Measurements from ENCODE around the gene DLG3. TPM values are rescaled to one million over a fixed set of nuclear protein-coding genes. Genes with fewer than 3 reads are reported as not detected.
"Not testable (repeated sequence)": the region's sequence is repeated elsewhere in the genome, so short reads cannot be mapped to it uniquely, and the experiment has no call there.

Gene DLG3
- total RNA-seq (1 to 10 TPM; 6.6 to 9.0 TPM), total RNA-seq (1.9 to 35.7 (median 16.8) reads per million in 172 experiments)
- 8.9 TPM for polyA plus RNA-seq (2013, experiment 1 of 2)
- 10.0 TPM for polyA plus RNA-seq (2013, experiment 2 of 2)

- Histone ChIP-seq H3K9me3 (ENCODE audit: control insufficient read depth in 1 of 2, insufficient read depth in 1 of 2, low read length in 2 of 2) (no peaks in the 10 kb centered on the region), H3K36me3 (ENCODE audit: insufficient read depth, low read length) (no peaks in the 10 kb centered on the region), H3K27ac (ENCODE audit: low read depth in 1 of 2, low read length in 2 of 2) (no peak within 1 kb of the TSS), H3K4me1 (ENCODE audit: insufficient read depth, low read length) (peaks cover 11% of the 10 kb centered on the region), H3K27me3 (ENCODE audit: control insufficient read depth in 1 of 2, insufficient read depth in 2 of 2, low read length in 2 of 2) (peaks cover 11 to 12% of the 10 kb centered on the region in 2 experiments), H3K4me3 (ENCODE audit: low read length) (peak within 1 kb of the TSS; percentile 34)
- intact Hi-C loops (cut with DNase I, micrococcal nuclease), result no loop called here
- CTCF ChIA-PET, result no interaction called here
- Mint-ChIP-seq H3K9me3 (no peaks in the 10 kb centered on the region), H3K4me1 (ENCODE audit: low read depth) (no peaks in the 10 kb centered on the region), H3K27me3 (peaks cover 57% of the 10 kb centered on the region), H3K4me3 (peak within 1 kb of the TSS; percentile 68), H3K36me3 (ENCODE audit: low read depth) (no peaks in the 10 kb centered on the region), H3K27ac (no peak within 1 kb of the TSS)
- POLR2A ChIA-PET, result interaction anchor here (1.1 kb wide), 1 partner anchor 11 kb away, joined by 4 read pairs; no protein-coding TSS in a partner anchor
- no peak for TF ChIP-seq CTCF (IDR thresholded peaks at IDR 0.05)
- peak in 4 of 14 experiments; percentile 30 to 40 (median 36) for DNase-seq
- peak; percentile 32 for ATAC-seq (ENCODE audit: poor library complexity)
These were observed at the start of gene DLG3 for GRCh38 chrX:70444326-70444945. Gene DLG3 (plus strand): TSS chrX:70444835. CDS start chrX:70445202, 367 bp downstream.

- H3K27me3 Mint-ChIP-seq, result no peaks in the 10 kb centered on the region
- H3K4me3 Mint-ChIP-seq, result peak overlapping the region; percentile 50
- H3K4me1 ChIP-seq (ENCODE audit: insufficient read depth, low read length), result peaks cover 5% of the 10 kb centered on the region
- peaks cover 16% of the 10 kb centered on the region for H3K4me1 Mint-ChIP-seq (ENCODE audit: low read depth)
- H3K36me3 Mint-ChIP-seq (ENCODE audit: low read depth), result peaks cover 4% of the 10 kb centered on the region
- TF ChIP-seq CTCF (IDR thresholded peaks at IDR 0.05), result no peak
- intact Hi-C loops (cut with DNase I, micrococcal nuclease), result loop anchor here in 1 of 2 experiments (10.0 kb wide), 1 partner anchor 64 kb away; no protein-coding TSS in a partner anchor
- no peaks in the 10 kb centered on the region for H3K9me3 Mint-ChIP-seq
- POLR2A ChIA-PET, result interaction anchor here (0.6 to 1.8 kb wide), 5 partner anchors 25 to 265 kb away, joined by 3 to 10 read pairs (median 5); partner anchors contain the start of genes GDPD2 and IGBP1
- ATAC-seq (ENCODE audit: poor library complexity), result peak; percentile 93
- no peaks in the 10 kb centered on the region for H3K36me3 ChIP-seq (ENCODE audit: insufficient read depth, low read length)
- peak overlapping the region; percentile 12 for H3K4me3 ChIP-seq (ENCODE audit: low read length)
- H3K27ac ChIP-seq (ENCODE audit: low read depth in 1 of 2, low read length in 2 of 2), result peak overlapping the region; percentile 45 to 66
- CTCF ChIA-PET, result no interaction called here
- no peaks in the 10 kb centered on the region for H3K9me3 ChIP-seq (ENCODE audit: control insufficient read depth in 1 of 2, insufficient read depth in 1 of 2, low read length in 2 of 2)
- peak in 5 of 14 experiments; percentile 17 to 75 (median 61) for DNase-seq
- H3K27ac Mint-ChIP-seq, result peak overlapping the region; percentile 93
- no peaks in the 10 kb centered on the region for H3K27me3 ChIP-seq (ENCODE audit: control insufficient read depth in 1 of 2, insufficient read depth in 2 of 2, low read length in 2 of 2)
These were observed 45.7 kb upstream of the DLG3 start for GRCh38 chrX:70398899-70399298.

DNA sequence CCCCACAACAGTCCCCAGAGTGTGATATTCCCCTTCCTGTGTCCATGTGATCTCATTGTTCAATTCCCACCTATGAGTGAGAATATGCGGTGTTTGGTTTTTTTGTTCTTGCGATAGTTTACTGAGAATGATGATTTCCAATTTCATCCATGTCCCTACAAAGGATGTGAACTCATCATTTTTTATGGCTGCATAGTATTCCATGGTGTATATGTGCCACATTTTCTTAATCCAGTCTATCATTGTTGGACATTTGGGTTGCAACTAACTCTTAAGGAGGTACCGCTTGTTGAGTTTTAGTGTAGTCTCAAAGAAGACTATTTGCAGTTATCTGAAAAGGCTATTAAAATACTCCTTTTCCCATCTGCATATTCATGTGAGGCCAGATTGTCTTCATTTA is 44.5 kb upstream of the DLG3 start:
- ATAC-seq (ENCODE audit: poor library complexity); H3K9me3 Mint-ChIP-seq; H3K27ac Mint-ChIP-seq; H3K27me3 Mint-ChIP-seq; H3K9me3 ChIP-seq (ENCODE audit: control insufficient read depth in 1 of 2, insufficient read depth in 1 of 2, low read length in 2 of 2); H3K36me3 Mint-ChIP-seq (ENCODE audit: low read depth); POLR2A ChIA-PET; H3K4me1 ChIP-seq (ENCODE audit: insufficient read depth, low read length); CTCF ChIA-PET; H3K27me3 ChIP-seq (ENCODE audit: control insufficient read depth in 1 of 2, insufficient read depth in 2 of 2, low read length in 2 of 2); H3K4me3 Mint-ChIP-seq; H3K27ac ChIP-seq (ENCODE audit: low read depth in 1 of 2, low read length in 2 of 2); intact Hi-C loops (cut with DNase I, micrococcal nuclease); H3K36me3 ChIP-seq (ENCODE audit: insufficient read depth, low read length); DNase-seq; H3K4me3 ChIP-seq (ENCODE audit: low read length): not testable (repeated sequence)
- H3K4me1 Mint-ChIP-seq (ENCODE audit: low read depth), result peaks cover 16% of the 10 kb centered on the region
